ENCODE measurements around the gene GABRR2. TPM values are rescaled to one million over a fixed set of nuclear protein-coding genes. Genes with fewer than 3 reads are reported as not detected.

GABRR2 gene
- total RNA-seq, 2 donors from 2014 or later = 0.33 to 0.35 TPM

DNA sequence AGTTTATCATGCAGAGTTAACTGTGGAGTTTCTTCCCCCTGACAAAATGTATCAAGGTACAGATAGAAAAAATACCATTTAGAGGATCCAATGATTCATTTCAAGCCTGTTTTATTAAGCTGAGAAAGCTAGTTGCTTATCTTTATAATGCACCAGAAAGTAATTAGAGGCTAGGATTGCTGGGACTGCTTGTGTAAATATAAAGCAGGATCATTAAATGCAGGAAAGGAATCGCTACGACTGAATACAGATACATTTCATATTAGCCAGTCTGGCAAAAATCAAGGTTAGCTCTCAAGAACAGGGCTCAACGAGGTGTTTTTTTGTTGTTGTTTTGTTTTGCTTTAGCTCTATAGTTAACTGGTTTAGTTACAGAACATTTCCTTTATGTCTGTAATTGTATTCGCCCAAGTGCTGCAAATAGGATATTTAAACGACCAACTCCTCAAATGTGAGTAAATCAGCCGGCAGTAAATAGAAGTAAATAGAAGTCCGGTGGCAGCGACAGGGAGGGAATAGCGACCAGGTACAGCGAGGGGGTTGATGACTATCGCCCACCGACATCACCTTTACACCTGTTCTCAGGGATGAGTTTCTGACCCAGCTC is 36.7 kb upstream of the GABRR2 start:
- peak overlapping the region; percentile 95 to 99 for H3K27ac ChIP-seq
- TF ChIP-seq, protein P1, sequence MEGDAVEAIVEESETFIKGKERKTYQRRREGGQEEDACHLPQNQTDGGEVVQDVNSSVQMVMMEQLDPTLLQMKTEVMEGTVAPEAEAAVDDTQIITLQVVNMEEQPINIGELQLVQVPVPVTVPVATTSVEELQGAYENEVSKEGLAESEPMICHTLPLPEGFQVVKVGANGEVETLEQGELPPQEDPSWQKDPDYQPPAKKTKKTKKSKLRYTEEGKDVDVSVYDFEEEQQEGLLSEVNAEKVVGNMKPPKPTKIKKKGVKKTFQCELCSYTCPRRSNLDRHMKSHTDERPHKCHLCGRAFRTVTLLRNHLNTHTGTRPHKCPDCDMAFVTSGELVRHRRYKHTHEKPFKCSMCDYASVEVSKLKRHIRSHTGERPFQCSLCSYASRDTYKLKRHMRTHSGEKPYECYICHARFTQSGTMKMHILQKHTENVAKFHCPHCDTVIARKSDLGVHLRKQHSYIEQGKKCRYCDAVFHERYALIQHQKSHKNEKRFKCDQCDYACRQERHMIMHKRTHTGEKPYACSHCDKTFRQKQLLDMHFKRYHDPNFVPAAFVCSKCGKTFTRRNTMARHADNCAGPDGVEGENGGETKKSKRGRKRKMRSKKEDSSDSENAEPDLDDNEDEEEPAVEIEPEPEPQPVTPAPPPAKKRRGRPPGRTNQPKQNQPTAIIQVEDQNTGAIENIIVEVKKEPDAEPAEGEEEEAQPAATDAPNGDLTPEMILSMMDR (IDR thresholded peaks at IDR 0.05) = no peak
- no peak for DNase-seq (ENCODE audit: low spot score)
- H3K4me1 ChIP-seq = peaks cover 0 to 47% of the 10 kb centered on the region in 2 donors
- no peaks in the 10 kb centered on the region for H3K27me3 ChIP-seq
- H3K9me3 ChIP-seq = no peaks in the 10 kb centered on the region
- H3K36me3 ChIP-seq = no peaks in the 10 kb centered on the region
- peak overlapping the region; percentile 79 to 86 for H3K4me3 ChIP-seq

DNA sequence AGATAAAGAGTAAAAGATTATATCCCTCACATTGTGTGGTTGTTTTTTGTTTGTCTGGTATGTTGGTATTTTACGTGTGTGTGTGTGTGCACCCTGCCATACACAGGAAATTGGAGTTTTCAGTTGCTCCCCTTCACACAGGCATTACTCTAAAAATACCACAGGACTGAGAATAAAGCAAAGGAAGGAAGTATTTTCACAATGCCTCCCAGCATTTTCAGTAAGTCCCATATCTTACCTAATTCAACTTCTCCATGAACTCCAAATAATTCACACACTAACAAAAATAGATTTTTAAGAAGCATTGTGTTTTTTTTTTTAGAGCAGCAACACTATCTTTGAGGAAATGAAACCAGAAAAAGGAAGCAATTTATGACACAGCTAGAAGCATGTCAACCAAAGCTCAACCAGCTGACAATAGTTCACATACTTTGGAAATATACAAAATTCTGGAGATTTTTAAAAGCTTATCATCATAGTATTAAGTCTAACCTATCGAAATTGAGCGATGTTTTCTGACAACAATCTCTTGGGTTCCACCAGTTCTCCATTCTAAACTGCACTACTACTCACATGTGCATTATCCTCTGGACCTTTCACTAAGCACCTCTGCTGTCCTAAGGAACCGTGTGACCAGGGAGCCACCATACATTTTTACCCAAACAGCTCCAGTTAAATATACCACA is 35.3 kb upstream of the GABRR2 start:
- Histone ChIP-seq H3K27ac (peak overlapping the region; percentile 17 to 99), H3K36me3 (no peaks in the 10 kb centered on the region), H3K4me1 (peaks cover 0 to 53% of the 10 kb centered on the region in 2 donors), H3K9me3 (no peaks in the 10 kb centered on the region), H3K27me3 (no peaks in the 10 kb centered on the region), H3K4me3 (peak overlapping the region in 1 of 2 donors; percentile 86)
- TF ChIP-seq, protein P1 (IDR thresholded peaks at IDR 0.05) = no peak
- DNase-seq (ENCODE audit: low spot score) = no peak

DNA sequence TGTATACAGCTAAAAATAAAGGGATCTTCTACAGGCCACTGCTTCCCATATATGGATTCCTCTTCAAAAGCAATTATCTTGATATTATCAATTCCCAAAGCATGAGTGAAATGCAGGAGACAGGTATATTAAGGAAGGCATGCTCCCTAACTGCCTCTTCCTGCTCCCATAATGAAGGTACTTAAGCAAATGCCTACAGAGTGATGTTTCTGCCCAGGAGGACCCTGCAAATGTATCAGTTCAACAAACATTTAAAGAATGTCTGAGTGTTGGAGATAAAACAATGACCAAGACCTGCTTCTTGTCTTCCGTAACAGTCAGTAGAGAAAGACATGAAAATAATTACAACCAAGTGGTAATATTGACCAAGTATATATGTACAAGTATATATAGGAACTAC is 33.3 kb upstream of the GABRR2 start:
- H3K4me1 ChIP-seq = peaks cover 0 to 63% of the 10 kb centered on the region in 2 donors
- no peak overlapping the region for H3K27ac ChIP-seq
- TF ChIP-seq, protein P1 (IDR thresholded peaks at IDR 0.05) = no peak
- no peak for DNase-seq (ENCODE audit: low spot score)
- H3K4me3 ChIP-seq = no peak overlapping the region
- no peaks in the 10 kb centered on the region for H3K27me3 ChIP-seq
- H3K36me3 ChIP-seq = no peaks in the 10 kb centered on the region
- no peaks in the 10 kb centered on the region for H3K9me3 ChIP-seq

DNA sequence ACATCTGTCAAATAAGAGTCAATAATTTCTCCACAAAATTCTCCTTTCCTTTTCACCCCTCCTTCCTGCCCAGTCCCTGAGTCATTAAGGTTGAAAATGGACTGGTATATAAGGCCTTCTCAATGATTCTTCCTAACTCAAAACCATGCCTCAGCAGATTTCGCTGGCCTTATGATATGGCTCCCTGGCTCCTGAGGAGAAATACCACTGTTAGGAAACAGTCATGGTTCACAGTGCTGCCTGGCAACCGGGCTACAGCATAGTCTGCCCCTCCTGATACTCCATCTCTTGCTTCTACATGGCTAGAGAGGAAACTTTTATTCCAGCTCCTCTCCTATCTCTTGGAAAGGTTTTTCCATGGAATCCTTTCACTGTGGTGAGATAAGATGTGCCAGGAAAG is 32.7 kb upstream of the GABRR2 start:
- H3K9me3 ChIP-seq = no peaks in the 10 kb centered on the region
- no peak for DNase-seq (ENCODE audit: low spot score)
- no peak overlapping the region for H3K4me3 ChIP-seq
- TF ChIP-seq, protein P1 (IDR thresholded peaks at IDR 0.05) = no peak
- no peak overlapping the region for H3K27ac ChIP-seq
- H3K4me1 ChIP-seq = peaks cover 0 to 59% of the 10 kb centered on the region in 2 donors
- no peaks in the 10 kb centered on the region for H3K27me3 ChIP-seq
- H3K36me3 ChIP-seq = peaks cover 1% of the 10 kb centered on the region

DNA sequence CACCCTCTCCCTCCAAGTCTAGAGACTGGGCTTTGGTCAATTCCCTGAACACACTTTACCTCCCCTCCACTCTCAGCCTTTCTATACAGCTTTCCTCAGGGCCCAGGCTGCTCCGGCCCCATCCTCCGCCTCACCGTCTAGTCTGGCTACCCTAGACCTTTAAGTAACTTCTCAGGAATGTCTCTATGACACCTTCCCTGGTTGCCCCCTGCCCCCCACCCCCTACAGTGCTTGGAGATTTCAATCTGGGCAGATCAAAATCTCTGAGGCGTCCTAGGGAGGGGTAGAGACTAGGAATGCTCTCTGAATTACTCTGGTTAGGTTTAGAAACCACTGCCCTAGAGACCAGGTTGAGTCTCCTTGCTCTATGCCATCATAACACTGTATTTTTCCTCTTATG is 31.3 kb upstream of the GABRR2 start:
- DNase-seq (ENCODE audit: low spot score) = no peak
- Histone ChIP-seq H3K36me3 (peaks cover 15% of the 10 kb centered on the region), H3K4me1 (peaks cover 0 to 54% of the 10 kb centered on the region in 2 donors), H3K27ac (no peak overlapping the region), H3K4me3 (no peak overlapping the region), H3K9me3 (no peaks in the 10 kb centered on the region), H3K27me3 (no peaks in the 10 kb centered on the region)
- TF ChIP-seq, protein P1 (IDR thresholded peaks at IDR 0.05) = no peak

Data from right atrium auricular region (tissue), 2 donors.